ENCODE data around the gene DRC3. TPM values are rescaled to one million over a fixed set of nuclear protein-coding genes. Genes with fewer than 3 reads are reported as not detected.

The DRC3 gene
- total RNA-seq, 1 donor from 2014 or later, result 0.56 TPM

GRCh38 chr17:17970699-17971430, 1.8 kb upstream of the DRC3 start:
- peak; percentile 22 for ATAC-seq

- ATAC-seq, result peak; percentile 18
Measured at GRCh38 chr17:17971431-17972125, 1.1 kb upstream of the DRC3 start.

GRCh38 chr17:17972952-17973254, 241 bp downstream of the DRC3 start:
- ATAC-seq, result no peak

GRCh38 chr17:17975436-17975835, 2.8 kb downstream of the DRC3 start:
- no peak for ATAC-seq

GRCh38 chr17:17976931-17977570, 4.4 kb downstream of the DRC3 start:
- ATAC-seq, result no peak

- ATAC-seq, result no peak
Measured at GRCh38 chr17:17978481-17979424, 6.1 kb downstream of the DRC3 start.

GRCh38 chr17:17979778-17980177, 7.1 kb downstream of the DRC3 start:
- peak; percentile 65 for ATAC-seq

- no peak for ATAC-seq
Measured at GRCh38 chr17:17981330-17981729, 8.7 kb downstream of the DRC3 start.

GRCh38 chr17:17982801-17983200, 10.1 kb downstream of the DRC3 start:
- peak; percentile 32 for ATAC-seq

- ATAC-seq, result peak; percentile 70
Measured at GRCh38 chr17:17983376-17983775, 10.7 kb downstream of the DRC3 start.

- no peak for ATAC-seq
Measured at GRCh38 chr17:17983776-17984175, 11.1 kb downstream of the DRC3 start.

- no peak for ATAC-seq
Measured at GRCh38 chr17:17985153-17985552, 12.5 kb downstream of the DRC3 start.

- no peak for ATAC-seq
Measured at GRCh38 chr17:17985555-17985954, 12.9 kb downstream of the DRC3 start.

GRCh38 chr17:17987187-17987896, 14.7 kb downstream of the DRC3 start:
- ATAC-seq, result no peak

- no peak for ATAC-seq
Measured at GRCh38 chr17:17987901-17988300, 15.2 kb downstream of the DRC3 start.

- ATAC-seq, result no peak
Measured at GRCh38 chr17:17988427-17988945, 15.8 kb downstream of the DRC3 start.

- ATAC-seq, result no peak
Measured at GRCh38 chr17:17989081-17989480, 16.4 kb downstream of the DRC3 start.

GRCh38 chr17:17989618-17990017, 17.0 kb downstream of the DRC3 start:
- ATAC-seq, result no peak

GRCh38 chr17:17990282-17990681, 17.6 kb downstream of the DRC3 start:
- ATAC-seq, result peak; percentile 16

- no peak for ATAC-seq
Measured at GRCh38 chr17:17993366-17993765, 20.7 kb downstream of the DRC3 start.

GRCh38 chr17:17993852-17994251, 21.2 kb downstream of the DRC3 start:
- ATAC-seq, result no peak
